NCI-H446 treated with DMSO at 0.1 percent for 48 hours (cell line): ENCODE results near the gene PPP3CB.
"Not testable (repeated sequence)": the region's sequence is repeated elsewhere in the genome, so short reads cannot be mapped to it uniquely, and the experiment has no call there.

ENCODE experiments used
- DNase-seq: peaks from one replicate; lab custom pipeline; 2025; lab: John Stamatoyannopoulos, UW

Gene PPP3CB

DNA sequence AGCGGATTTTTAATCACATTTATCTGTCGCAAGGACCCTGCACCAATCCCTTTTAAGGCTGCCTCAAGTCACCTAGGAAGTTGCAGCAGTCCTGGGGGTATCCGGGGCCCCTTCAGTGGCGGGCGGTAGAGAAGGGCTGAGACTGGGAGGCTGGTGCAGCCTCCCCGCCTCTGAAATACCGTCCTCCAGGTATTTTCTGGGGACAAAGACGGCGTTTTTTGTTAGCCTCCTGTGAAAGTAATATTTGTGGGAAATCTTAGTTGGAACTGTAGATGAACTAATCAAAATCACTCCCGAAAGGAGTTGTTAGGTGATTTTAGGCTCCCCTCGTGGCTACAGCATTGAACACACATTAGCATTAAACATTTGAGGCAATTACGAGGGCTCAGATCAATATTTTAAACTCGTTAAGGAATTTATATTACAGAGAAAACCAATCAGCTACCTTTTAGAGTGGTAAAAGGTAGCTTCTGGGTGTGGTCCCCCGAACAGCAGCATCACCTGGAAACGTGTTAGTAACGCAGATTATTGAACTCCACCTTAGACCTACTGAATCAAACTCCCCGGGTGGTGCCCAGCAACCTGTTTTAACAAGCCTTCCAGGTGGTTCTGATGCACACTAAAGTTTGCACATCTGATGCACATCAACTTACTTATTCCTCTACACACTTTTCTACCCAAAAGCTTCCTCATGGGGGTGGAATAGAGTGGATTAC lies 81.4 kb downstream of the PPP3CB start:
- no peak for DNase-seq

DNA sequence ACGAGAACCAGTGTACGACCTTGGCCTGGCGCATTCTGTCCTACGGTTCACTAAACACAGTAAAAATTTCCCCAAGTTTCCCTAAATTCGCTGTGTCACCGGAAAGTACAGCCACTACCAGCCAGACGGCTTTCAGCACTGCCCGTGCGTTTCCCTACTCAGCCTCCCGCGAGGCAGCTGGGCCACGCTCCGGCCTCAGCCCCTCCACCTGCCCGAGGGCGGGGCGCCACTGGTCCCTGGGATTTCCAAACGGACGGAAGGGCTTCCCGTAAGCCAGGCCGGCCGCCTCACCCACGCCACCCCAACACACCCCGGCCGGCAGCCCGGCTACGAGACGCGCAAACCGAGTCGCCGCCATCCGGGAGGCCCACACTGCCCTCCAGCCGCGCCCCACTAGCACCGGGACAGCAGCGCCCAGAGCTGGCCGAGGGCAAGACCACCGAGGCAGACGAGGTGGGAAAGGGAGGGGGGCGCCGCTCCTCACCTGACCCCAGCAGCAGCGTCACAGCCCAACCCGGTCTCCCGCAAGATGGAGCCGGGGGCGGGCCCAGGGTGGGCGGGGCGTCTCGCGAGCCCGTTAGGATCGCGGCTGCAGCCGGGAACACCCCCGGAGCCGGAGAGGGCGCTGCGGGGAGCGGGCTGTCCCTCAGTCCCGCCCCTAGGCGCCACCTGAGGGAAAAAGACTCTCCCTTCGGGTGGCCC lies 82.1 kb downstream of the PPP3CB start, which contains the start of gene ANXA7:
Gene ANXA7, minus strand, starts transcription at position 531 of the 702 bp plus-strand sequence. CDS start 13,202 bp downstream, outside the sequence.
- DNase-seq = peak; percentile 46

DNA sequence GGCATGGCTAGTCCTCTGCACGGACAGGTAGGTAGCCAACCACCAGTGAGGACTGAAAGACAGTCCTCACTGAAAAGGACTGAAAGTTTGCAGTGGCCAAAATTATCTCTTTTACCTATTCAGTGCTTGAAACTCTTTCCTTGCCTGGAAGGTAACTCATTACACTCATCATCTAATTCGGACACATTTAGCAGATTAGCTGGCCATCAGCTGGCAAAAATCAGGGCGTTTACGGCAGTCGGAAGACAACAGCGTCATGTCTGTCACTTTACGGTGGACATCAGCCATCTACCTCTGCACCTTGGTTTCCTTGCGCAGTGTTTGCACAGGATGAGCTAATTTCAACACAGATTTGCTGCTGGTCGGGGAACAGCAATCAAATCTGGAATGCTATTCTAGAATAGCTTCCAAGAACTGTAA lies 82.7 kb downstream of the PPP3CB start:
- no peak for DNase-seq

DNA sequence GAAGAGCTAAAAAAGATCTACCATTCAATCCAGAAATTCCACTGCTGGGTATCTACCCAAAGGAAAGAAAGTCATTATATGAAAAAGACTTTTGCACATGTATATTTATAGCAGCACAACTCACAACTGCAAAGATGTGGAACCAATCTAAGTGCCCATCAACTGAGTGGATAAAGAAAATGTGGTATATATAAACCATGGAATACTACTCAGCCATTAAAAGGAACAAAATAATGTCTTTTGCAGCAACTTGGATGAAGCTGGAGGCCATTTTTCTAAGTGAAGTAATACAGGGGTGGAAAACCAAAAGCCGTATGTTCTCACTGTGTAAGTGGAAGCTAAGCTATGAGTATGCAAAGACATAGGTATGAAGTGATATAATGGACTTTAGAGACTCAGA lies 84.9 kb downstream of the PPP3CB start:
- DNase-seq = no peak

DNA sequence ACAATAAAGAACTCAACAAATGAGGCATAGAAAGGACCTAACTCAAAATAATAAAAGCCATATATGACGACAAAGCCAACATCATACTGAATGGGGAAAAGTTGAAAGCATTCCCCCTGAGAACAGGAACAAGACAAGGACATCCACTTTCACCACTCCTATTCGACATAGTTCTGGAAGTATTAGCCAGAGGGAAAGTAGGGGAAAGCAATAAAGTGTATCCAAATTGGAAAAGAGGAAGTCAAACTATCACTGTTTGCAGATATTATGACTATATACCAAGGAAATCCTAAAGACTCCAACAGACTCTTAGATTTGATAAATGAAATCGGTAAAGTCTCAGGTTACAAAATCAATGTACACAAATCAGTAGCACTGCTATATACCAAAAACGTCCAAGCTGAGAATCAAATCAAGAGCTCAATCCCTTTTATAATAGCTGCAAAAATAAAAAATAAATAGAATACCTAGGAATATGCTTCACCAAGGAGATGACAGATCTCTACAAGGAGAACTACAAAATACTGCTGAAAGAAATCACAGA lies 86.8 kb downstream of the PPP3CB start:
- DNase-seq = no peak

DNA sequence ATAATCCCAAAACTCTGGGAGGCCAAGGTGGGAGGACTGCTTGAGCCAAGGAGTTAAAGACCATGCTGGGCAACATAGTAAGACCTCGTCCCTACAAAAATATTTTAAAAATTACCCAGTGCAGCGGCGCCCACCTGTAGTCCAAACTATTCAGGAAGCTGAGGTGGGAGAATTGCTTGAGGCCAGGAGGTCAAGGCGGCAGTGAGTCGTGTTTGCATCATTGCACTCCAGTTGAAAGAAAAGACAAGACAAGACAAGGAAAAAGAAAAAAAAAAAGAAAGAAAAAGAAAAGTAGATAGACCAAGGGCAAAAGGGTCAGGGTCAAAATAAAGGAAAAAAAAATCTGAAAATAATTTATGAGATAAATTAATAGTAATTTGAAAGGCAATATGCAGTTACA lies 87.8 kb downstream of the PPP3CB start:
- DNase-seq = no peak

DNA sequence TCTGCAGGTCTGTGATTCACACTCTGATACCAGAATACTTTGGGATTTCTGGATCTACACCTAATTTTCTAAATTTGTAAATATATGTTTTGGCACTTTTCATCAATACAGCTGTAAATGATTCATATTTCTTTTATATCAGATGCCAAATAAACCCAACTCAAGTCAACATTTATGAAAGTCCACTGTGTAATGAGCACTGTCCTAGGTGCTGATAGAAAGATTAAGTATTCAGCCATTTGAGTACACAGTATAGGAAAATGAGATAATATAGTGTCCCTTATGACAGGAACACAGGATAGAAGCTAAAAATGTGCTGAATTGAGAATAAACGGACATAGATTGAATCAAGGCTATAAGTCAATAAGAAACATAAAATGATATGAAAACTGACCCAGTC lies 88.3 kb downstream of the PPP3CB start:
- DNase-seq = no peak

DNA sequence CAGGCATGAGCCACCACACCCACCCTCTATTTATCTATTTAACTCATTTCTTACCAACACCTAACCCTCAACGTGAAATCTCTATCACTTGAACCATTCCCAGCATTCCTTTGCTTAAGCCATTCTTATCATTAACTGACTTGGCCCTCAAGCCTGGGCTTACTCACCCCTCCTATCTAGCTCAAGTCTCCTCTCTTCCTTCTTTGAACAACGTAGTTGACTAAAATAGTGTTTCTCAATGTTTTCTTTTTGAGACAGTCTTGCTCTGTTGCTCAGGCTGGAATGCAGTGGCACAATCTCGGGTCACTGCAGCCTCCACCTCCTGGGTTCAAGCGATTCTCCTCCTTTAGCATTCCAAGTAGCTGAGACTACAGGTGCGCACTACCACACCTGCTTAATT lies 89.0 kb downstream of the PPP3CB start:
- no peak for DNase-seq

DNA sequence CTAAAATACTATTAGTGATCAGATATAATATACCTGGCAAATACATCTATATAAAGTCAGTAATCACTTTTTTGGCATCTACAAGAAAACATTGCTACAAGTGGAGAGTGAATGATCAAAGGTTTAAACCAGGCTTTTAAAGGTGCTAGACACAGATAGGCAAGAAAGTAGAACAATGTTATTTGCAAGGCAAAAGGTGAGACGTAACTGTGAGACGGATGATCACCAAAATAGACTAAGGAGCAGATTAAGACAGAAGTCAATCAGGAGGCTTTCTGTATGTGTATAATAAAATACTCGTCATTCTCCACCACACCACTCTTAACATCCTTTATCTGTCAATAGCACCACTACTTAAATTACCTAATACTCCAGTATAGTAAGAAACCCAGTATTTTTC lies 90.3 kb downstream of the PPP3CB start:
- no peak for DNase-seq

DNA sequence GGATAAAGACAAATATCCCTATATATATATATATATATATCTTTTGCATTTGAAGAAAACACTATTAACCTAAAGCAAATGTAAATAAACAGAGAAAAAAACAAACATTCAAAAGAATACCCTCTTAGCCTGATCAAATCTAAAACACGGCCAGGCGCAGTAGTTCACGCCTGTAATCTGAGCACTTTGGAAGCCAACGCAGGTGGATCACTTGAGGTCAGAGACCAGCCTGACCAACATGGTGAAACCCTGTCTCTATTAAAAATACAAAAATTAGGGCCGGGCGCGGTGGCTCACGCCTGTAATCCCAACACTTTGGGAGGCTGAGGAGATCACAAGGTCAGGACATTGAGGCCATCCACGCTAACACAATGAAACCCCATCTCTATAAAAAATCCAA lies 91.1 kb downstream of the PPP3CB start:
- no peak for DNase-seq

DNA sequence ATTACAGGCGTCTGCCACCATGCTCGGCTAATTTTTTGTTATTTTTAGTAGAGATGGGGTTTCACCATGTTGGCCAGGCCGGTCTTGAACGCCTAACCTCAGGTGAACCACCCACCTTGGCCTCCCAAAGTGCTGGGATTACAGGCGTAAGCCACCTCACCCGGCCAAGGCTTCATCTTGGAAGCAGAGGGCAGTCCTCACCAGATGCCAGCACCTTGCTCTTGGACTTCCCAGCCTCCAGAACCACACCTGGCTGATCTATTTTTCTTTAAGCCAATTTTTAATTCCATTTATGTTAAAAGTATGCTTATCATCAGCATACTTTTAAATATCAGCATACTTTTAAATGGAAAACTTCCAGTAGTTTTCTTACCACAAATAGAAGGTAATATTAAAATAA lies 94.2 kb downstream of the PPP3CB start:
- DNase-seq = no peak

DNA sequence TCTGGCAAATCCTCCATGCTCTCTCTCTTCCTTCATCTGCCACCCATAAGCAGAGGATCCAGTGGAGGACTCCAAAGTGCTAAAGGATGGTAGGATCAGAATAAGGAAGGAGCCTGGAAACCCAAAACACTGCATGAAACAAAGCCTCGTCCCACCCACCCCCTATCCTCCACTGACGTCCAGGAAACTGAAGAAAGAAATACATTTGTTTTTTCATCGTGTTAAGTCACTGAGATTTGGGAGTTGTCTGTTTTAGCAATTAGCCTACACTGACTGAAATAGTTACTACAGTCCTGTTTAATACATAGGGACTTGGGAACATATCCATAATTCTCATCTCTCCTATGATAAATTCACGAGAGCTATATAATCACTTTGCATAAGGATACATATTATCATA lies 96.8 kb downstream of the PPP3CB start:
- no peak for DNase-seq

DNA sequence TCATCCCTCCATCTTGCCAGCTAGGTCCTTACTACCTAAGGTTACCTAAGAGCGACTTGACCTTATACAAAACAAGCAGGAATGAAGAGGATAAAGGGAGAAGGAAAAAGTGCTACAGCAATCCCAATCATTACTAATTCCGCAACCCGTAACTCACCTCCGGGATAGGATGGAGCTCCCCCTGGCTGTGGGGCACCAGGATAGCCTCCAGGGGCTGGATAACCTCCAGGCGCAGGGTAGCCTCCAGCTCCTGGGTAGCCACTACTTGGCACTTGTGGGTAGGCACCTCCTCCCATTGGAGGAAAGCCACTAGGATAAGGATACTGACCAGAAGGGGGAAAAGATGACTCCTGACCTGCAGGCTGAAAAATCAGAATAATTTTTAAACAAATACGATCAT lies 97.8 kb downstream of the PPP3CB start:
- no peak for DNase-seq

DNA sequence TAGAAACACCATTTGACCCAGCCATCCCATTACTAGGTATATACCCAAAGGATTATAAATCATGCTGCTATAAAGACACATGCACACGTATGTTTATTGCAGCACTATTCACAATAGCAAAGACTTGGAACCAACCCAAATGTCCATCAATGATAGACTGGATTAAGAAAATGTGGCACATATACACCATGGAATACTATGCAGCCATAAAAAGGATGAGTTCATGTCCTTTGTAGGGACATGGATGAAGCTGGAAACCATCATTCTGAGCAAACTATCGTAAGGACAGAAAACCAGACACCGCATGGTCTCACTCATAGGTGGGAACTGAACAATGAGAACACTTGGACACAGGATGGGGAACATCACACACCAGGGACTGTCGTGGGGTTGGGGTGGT lies 101.5 kb downstream of the PPP3CB start:
- not testable (repeated sequence) for DNase-seq

DNA sequence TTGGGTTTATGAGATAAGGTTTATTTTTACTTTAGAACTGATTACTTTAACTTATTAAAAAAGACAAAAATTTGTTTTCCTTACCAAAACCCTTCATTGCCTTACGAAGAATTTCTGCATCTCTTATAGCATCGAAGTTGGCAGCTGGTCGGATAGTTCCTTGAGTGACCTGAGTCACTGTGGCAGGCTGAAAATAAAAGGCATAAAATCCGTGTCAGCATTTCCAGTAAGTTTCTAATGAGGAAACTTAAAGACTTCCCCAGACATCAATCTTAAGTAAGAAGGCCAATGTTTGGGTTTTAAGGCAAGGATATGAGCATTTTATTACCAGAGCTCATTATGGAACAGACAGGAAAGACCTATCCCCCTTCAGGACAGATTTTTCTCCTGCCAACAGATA lies 107.6 kb downstream of the PPP3CB start:
- no peak for DNase-seq

DNA sequence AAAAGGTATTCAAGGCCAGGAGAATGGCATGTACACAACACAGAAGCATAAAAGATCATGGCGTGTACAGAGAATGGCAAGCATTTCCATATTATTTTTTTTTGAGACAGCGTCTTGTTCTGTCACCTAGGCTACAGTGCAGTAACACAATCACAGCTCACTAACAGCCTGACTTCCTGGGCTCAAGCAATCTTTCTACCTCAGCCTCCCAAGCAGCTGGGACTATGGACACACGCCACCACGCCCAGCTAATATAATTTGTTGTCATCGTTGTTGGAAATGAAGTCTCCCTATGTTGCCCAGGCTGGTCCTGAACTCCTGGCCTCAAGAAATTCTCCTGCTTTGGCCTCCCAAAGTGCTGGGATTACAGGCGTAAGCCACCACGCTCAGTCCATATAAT lies 109.2 kb downstream of the PPP3CB start:
- no peak for DNase-seq
